HG03378 (cell line): Measurements from ENCODE around the gene STX1A.

Experiments
- ATAC-seq: cut with Tn5 transposase; IDR thresholded peaks from one replicate; pipeline ENCODE4 v1.9.1; 2021; ENCODE audit warnings: mild to moderate bottlenecking, moderate library complexity; ENCODE audit not compliant: unreplicated experiment

The STX1A gene

DNA sequence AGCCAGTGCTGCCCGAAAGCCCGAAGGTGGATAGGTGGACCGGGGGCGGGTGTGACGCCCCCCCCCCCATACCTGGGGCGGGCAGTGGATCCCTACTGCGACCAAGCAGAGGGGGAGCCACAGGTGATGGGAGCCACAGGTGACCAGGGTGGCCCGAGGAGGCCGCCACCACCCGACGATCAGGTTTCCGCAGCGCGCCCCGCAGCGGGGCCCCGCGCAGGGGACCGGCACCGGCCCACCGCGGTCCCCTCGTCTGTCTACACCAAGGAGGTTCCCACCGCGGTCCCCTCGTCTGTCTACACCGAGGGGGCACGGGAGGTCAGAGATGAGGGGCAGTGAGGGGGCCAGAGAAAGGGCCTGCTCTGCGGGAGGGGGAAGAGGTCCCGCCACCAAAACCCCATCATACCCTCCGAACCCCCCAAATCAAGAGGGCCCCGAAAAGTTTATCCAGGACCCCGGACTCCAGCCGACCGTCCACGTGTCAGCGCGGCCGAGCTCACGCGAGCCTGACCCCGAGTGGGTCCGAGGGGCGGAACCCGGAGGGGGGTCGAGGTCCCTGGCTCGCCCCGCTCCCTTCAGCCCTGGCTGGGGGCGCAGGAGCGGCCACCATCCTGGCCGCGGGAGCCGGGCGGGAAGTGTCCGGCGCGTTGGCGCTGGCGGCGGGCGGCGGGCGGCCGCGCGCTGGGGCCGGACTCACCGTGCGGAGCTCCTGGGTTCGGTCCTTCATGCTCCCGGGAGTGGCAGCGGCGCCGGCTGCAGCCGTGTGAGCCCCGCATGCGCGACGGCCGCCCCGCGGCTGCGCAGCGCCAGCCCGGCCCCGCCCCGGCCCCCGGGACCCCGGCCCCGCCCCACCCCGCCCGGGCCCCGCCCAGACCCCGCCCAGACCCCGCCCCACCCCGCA is at the start of gene STX1A:
Gene STX1A, minus strand, starts transcription at position 765 of the 901 bp plus-strand sequence. Its CDS starts 38 bp downstream, at position 727.
- no peak for ATAC-seq

DNA sequence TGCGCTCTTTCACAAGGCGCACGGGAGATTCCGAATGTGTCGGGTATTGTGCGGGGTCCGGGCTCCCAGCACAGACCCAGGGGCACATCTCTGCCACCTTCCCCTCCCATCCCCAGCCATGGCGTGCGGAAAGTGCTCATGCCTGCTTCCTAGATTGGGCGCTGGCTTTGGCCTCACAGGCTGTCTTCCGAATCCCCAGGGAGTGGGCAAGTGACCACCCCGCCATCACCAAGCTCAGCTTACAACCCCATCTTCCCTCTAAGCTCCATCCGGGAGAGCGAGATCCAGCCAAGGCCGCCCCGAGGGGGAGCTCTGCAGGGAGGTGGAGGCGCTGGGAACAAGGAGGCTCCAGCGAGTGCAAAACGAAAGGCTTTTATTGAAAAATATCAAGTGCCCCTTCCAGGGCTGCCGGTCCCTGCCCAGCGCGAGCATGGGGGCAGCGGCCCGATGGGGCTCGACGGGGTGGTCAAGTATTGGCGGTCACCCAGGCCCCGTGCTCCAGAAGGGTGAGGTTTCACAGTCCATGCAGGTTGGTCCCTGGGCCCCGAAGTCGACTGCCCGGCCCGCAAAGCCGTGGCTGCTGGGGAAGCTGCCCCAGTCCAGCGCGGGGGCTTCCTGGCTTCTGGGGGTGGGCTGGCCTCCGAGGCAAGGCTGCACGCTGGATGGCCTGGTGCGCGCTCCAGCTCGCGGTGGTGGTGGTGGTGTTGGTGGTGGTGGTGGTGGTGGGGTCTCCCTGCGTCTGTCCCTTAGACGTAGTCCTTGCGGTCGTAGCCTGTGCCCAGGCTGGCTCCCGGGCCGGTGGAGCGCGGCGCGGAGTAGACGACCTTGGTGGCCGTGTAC is 49.4 kb upstream of the STX1A start:
- ATAC-seq, result no peak

DNA sequence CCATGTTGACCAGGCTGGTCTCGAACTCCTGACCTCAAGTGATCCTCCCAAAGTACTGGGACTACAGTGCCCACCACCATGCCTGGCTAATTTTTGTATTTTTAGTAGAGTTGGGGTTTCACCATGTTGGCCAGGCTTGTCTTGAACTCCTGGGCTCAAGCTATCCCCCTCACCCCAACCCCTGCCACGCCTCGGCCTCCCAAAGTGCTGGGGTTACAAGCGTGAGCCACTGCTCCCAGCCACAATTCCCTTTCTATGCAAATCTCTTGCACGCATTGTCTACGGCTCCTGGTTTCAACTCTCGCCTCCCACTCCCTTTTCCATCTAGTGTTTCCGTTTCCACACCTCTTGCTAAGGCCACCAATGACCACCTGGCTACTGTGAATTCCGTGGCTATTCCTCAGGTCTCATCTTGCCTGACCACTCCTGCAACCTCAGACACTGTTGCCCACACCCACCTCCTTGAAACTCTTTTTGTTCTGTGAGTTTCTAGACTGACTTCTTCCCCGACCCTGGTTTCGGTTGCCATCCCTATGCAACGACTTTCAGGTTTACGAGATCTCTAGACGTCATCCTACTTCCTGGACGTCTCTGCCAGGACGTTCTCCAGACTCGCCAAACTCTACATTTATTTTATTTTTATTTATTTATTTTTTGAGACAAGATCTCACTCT is 47.2 kb upstream of the STX1A start:
- no peak for ATAC-seq

DNA sequence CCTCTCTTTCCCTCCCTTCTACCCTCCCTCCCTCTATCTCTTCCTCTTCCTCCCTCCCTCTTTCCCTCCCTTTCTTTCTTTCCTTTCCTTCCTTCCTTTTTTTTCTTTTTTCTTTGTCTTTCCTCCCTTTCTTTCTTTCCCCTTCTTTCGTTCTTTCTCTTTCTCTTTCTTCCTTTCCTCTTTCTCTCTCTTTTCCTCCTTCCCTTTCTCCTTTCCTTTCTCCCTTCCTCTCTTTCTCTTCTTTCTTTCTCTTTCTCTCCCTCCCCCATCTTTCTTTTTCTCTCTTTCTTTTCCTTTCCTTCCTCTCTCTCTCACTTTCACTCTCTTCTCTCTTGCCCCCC is 43.2 kb upstream of the STX1A start:
- ATAC-seq, result no peak

DNA sequence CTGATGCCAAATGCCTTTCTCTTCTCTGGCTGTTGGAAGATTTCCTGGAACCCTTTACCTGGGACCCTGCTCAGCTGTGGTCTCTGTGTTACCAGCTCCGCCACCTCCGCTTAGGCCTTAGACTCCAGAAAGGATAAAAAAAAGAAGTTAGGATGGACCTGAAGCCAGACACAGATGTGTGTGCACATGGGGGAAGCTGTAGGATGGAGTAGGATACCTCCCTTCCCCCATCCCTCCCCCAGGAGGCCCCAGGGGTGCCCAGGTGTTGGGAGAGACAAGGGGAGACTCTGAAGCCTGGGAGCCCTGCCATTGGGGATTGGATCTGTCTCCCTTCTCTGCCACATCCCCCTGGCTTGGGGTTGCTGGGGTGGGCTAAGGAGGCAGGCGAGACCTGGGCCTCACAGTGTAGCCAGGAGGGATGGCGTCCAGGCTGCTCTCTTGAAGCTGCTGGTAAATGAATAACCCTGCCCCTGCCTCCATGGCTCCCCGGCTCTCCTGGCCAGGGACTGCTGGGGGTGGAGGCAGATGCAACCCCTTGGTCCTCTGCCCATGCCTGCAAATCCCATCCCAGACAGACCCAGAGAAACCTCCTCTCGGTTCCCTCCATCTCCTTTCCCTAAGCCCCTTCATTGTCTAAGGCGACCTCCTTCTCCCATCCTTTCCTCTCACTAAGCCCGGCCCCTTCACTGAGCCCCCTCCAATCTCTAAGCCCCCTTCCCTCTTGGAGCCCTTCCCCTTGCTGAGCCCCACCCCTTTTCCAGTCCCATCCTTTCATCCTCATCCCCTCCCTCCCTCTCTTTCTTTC is 42.6 kb upstream of the STX1A start:
- no peak for ATAC-seq

DNA sequence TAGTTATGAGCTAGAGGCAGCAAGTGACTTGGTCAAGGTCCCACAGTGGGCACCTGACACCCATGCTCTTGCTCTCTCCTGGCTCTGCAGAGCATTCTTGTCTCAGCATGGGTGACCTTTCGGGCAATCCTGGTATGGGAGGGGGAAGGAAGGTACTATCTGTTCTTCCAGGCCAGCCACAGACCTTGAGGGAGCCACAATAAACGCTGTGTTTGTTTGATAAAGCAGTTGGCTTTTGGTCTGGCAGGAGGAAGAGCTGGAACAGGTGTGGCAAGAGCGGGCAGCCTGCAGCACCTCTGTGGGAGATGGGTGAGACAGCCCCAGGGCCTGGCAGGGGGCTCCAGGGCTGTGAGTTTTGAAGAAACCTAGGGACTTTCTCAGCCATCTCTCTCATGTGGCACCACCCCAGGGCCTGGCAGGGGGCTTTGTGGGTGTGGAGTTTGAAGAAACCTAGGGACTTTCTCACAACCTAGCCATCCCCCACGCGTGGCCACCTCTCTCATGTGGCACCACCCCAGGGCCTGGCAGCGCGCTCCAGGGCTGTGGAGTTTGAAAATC is 39.2 kb upstream of the STX1A start:
- no peak for ATAC-seq

DNA sequence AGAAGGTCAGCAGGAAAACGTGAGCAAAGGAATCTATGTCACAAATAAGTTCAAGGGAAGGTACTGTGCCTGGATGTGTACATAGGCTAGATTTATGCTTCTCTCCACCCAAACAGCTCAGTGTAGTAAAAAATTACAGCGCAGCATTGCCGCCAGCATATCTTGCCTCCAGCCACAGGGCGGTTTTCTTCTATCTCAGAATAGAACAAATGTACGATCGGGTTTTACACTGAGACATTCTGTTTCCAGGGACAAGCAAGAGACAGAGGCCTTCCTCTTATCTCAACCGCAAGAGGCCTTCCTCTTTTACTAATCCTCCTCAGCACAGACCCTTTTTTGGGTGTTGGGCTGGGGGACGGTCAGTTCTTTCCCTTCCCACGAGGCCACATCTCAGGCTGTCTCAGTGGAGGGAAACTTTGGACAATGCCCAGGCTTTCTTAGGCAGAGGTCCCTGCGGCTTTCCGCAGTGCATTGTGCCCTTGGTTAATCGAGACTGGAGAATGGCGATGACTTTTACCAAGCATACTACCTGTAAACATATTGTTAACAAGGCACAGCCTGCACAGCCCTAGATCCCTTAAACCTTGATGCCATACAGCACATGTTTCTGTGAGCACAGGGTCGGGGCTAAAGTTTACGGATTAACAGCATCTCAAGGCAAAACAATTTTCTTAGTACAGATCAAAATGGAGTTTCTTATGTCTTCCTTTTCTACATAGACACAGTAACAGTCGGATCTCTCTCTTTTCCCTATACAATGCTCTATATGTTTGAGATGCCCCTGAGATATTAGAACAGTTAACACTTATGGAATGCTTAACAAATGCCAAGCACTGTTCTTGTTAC is 30.7 kb upstream of the STX1A start:
- no peak for ATAC-seq

DNA sequence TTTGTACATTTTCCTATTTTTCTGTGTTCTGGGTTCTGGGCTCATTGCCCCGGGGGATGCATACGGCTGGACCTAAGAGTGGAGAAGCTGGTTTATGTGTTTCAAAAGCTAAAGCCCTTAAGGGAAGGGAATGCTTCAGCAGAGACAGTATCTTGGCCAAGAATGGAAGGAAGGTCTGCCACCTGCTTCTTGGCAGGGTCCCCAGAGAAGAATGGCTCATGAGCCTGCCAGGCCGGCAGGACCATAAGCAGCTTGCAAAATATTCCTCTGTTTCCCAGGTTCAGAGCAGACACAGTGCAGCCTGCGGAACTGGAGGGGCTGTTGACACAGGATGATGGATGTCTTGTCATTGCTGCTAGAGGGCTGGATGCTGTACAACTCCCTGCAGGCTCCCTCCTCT is 26.9 kb upstream of the STX1A start:
- ATAC-seq, result no peak

DNA sequence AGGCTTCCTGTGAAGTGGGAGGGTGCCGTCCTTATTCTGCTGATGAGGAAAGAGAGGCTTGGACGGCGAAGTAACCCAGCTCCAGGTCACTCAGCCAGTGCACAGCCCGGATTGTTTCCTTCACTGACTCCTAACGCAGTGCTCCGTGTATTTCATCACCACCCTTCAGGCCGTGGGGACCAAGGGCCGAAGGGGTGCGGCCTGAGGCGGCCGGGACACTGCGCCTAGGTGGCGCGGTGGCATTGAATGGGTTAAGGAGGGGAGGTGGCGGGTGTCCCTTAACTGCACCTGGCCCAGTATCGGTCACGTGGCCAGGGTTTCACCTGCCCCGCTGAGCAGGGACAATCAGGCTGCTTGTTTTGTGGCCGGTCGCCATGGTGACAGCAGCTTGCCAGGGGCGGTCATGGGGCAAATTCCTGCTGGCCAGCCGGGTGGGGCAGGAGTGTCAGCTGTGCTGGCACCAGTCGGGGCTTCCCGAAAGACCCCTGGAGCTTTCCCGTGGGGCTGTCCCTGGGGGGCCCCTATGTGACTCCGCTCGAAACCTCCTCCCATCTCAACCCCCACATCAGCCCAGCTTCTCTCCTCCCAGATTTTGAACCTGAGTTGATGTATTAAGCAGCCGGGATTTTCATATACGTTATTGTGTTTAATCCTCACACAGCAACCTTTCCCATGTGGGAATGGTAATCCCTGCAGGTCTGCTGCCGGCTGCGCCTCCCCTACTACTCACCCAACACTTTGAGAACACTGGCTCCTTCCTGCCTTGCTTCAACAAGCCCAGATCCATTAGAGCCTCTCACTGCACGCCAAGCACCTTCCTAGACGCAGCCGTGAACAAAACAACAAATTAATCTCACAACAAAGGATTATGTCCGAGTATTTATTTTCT is 23.5 kb upstream of the STX1A start:
- ATAC-seq, result no peak

DNA sequence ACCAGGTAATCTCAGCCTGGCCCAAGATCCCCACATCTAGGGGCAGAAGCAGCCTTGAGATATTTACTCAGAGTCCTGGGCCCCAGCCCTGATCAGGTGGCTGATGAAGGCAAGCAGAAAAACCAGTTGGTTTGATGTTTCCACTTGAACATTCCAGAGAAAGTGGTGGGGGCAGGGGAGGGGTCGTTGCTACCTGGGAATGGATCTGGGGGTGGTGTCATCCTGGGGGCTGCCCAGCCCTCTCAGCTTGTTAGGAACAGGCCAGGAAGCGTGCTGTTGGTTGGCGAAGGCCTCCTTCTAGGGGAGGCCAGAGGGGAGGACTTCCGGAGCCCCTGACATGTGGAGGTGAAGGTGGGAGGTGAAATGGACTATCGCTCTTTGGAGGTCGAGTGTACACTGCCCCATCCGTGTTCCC is 22.9 kb upstream of the STX1A start:
- ATAC-seq, result no peak

DNA sequence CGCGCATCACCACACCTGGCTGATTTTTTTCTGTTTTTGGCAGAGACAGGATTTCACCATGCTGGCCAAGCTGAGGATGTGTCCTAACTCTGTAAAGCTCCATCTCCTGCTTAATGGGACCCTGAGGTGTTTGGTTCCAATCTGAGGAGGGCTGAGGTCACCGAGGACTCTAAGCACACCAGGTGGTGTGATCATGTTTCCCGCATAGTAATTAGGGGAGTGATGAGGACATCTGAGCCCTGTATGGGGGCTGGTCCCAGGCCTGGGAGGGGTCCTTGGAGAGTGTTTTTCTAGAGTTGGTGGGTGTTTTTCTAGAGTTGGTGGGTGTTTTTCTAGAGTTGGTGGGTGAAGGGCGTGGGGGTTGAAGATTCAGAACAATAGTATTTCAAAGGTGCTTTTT is 22.1 kb upstream of the STX1A start:
- no peak for ATAC-seq

DNA sequence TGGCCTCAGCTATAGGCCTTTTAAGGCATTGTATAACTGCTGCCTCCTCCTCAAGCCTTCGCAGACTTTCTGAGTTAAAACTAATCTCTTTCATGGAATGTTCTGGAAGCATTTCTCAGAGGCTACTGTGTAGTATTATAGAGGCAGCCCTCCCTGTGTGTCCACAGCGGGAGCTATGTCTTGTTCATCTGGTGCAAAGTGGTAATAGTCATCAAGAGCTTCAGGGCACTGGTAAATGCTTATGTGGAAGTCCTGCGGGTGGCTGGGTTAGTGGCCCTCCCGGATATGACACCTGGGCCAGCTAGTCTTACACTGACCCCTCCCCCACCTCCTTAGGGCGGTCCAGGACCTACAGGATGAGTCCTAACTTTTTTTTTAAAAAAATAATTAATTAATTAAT is 21.3 kb upstream of the STX1A start:
- ATAC-seq, result no peak

DNA sequence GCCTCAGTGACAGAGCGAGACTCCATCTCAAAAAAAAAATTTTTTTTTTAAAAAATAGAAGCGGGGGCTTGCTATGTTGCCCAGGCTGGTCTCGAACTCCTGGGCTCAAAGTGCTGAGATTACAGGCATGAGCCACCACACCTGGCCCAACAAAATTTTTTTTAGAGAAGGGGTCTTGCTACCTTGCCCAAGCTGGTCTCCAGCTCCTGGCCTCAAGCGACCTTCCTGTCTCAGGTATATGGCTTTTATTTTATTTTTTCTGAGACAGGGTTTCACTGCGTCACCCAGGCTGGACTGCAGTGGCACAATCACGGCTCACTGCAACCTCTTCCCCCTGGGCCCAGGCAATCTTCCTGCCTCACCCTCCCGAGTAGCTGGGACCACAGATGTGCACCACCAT is 20.7 kb upstream of the STX1A start:
- ATAC-seq, result no peak

DNA sequence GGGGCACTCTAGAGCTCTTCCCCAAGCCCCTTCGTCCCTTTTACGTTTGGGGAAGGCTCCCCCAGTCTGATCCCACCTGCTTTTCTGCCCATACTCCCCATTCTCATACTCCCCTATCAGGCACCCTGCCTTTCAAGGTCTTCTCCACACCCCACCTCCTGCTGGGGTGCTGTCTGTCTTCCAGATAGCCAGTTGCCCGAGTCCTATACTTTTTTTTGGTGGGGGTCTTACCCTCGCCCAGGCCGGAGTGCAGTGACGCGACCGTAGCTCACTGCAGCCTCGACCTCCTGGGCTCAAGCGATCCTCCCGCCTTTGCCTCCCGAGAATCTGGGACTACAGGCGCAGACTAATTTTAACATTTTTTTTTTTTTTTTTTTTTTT is 19.9 kb upstream of the STX1A start:
- ATAC-seq, result no peak

DNA sequence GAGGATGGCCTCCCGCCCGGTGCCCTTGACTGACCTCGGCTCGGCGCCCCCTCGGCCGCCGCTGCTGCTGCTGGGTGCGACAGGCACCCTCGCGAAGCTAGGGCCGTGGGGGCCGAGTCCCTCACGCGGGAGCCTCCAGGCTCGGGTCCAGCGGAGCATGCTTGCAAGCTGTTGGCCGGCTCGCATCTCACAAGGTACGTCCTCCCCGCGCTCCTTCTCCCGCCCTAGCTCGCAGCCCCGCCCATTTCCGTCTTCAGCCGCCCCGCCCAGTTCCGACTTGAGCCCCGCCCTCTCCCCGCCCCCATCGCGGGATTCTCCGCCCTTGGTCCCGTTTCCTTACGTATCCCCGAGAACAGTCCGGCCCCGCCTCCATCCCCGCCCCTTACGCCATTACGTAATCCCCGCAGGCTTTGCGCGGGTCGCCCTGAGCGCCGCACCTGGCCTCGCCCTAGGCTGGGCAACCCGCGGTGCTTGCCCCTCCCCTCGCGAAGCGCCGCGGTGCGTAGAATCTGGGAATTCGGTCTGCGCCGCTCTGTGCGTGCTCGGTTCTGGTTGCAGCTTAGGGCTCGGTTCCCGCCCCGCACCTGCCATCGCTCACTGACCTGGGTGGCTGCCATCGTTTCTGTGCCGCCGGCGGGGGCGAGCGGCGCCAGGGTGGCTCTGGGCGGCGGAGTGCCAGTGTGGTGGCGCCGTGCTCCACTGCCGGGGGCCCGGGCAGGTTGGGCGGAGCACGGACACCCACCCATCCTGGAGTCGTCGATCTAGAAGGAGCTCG is 19.3 kb upstream of the STX1A start, which contains the start of gene ABHD11:
Gene ABHD11, minus strand, starts transcription at position 191 of the 775 bp plus-strand sequence. Its CDS starts 32 bp downstream, at position 159.
- peak; percentile 70 for ATAC-seq

DNA sequence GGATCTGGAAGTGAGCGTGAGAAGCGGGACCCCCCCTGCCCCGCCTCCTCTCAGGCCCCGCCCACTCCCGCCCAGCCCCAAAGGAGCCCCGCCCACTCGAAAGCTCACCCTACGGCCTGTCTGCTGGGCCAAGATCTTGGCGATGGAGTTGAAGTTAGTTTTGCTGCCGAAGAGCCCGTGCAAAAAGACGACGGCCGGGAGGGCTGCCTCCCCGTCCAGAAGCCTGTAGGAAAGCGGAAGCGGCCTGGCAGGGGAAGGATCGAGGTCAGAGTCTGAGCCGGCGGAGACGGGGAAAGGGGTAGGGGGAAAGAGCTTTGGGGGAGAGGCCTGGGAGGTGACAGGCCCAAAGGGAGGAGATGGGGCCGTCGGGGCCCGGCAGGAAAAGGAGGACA is 18.7 kb upstream of the STX1A start:
- peak; percentile 3 for ATAC-seq

DNA sequence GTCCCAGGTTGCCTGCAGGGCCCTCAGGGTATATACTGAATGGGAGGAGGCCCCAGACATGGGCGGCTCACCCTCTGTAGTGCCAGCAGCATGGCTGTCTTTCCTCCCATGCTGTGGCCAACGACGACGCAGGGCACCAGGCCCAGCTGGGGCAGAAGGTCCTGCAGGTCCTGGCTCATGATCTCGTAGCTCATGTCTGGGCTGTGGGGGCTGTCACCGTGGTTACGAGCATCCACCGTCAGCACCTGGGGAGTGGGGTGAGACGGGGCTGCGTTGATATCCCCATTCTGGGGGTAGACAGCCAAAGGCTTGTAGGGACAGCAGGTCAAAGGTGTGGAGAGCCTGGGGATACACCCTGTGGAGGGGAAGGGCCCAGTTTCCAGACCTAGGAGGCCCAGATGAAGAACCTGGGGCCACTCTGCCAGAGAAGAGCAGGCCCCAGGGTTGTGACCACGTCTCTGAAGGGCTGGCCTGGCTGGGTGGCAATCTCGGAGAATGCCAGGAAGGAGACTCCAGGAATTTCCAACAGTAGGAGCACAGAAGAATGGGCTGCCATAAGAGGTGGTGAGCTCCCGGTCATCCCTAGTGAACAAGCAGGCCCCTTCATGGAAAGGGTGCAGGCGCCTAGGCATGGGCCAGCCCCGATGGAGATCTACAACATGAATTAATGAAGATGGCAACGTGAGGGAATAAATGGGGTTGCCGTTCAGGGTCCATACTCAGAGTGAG is 18.2 kb upstream of the STX1A start:
- ATAC-seq, result no peak
